ENCODE data around the gene RPL11.

Gene RPL11

DNA sequence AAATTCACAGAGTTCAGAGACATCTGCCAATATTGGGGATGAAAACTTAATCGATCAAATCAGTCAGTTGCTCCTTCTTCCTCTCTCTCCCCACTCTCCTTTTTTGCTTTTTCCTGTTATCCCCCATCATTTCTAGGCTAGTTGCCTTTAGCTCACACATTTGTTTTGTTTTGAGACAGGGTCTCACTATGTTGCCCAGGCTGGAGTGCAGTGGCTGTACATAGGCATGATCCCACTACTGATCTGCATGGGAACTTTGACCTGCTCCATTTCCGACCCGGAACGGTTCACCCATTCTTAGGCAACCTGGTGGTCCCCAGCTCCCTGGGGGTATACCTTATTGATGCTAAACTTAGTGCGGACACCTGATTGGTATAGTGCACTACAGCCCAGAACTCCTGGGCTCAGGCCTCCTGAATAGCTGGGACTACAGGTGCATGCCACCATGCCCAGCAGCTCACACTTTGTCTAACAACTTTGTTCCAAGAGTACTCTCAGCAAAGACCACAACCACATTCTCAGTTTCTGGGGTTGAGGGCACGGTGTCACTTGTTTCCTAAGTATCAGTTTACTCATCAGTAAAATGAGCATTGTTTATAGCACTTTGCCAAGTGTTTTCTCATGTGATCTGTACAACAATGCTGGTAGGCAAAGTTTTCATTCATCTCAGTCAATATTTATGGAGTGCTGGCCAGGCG, 45.0 kb downstream of the RPL11 start:
- DNase-seq, result peak; percentile 70

DNA sequence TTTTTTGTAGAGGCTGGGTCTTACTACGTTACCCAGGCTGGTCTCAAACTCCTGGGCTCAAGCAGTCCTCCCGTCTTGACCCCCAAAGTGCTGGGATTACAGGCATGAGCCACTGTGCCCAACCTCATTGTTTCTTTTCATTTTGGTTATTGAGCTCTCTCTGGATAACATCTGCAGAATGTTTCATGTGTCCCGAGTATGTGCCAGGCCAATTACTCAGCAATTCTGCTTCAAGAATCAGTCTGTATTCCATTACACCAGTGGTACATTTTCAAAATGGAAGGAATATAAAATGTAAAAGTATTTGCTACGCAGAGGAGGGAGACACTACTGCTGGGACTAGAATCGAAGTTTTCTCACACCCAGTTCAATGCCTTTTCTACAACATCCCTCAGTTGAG, 50.0 kb downstream of the RPL11 start:
- no peak for DNase-seq

DNA sequence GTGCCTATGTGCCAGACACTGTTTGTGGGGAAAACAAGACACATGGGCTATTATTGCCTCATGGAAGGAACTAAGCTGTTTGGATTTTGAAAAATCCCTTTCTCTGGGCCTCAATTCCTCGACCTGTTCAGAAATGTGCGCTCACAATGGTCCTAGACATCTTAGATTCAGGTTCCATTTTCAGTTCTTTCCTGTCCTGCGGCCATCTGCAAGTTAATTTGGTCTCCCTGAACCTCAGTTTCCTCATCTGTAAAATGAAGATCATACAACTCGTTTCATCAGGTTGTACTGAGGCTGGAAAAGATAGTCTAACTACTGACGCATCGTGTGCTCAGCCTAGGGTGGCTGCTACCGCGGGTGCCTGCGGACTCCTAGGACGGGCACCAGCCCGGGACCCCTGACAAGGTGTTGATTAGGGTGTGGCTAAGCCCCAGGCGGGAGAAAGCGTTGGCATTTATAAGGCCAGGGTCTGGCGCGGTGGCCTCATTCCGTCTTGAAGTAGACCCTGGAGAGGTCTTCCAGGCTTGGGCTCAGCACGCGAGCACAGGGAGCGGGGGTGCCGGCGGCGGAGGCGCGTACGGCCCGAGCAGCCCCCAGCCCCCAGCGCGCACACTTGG, 51.2 kb downstream of the RPL11 start:
- no peak for DNase-seq

DNA sequence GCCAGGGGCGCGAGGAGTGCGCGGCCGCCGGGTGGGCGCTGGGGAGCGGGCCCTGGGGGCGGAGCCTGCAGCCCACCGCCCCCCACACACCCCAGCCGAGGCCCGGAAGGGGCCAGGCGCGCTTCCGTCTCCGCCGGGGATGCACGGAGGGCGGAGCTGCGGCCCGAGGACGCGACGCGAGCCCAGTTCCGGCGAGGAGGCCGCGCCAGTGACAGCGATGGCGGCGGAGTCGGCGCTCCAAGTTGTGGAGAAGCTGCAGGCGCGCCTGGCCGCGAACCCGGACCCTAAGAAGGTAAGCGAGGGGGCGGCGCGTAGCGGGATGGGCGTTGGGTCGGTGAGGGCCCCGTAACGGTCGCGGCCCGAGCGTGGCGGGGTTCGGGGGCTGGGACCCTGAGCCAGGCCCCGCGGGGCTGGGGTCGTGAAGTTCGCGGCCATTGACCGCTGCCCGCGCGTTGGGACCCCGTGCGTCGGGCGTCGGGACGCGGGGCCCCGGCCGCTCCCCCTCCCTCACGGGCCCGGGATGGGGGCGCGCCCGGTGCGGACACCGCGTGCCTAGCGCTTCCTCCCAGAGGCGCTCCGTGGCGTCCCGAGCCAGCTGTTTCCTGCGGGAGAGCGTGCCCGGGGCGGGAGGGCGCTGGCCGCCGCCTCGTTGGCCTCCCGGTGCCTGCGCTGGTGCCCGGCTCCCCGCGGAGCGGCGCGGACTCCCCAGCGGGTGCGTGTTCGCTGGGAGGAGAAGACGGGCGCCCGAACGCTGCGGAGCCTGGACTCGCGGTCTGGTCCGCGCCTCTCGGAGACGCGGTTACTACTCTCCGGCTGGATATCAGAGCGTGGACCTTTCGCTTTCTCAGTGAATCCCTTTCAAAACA, 51.9 kb downstream of the RPL11 start, which contains the start of gene ELOA:
Gene ELOA (plus strand): TSS at position 185 of the 866 bp plus-strand sequence. CDS start 33 bp downstream, at position 218.
- peak; percentile 86 for DNase-seq

DNA sequence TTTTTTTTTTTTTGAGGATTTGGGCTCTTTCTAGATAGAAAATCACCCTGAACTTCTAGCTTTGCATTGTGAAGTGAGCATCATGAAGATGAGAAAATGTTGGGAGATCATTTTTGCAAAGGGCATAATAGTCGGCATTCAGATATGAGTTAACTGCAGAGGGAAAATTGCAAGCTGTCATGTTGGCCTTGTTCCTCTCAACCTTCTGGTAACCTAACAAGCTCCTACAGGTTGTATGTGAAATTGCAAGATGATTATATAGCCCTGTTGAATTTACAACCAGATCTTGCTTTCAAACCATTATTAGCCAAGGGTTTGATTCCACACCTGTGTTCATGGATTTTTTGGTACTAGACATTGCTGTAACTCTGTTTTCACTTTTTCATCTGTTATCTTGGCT, 53.9 kb downstream of the RPL11 start:
- peak; percentile 55 for DNase-seq

All from activated CD4-positive, alpha-beta T cell treated with anti-CD3 and anti-CD28 coated beads, Interleukin-10, Interleukin-2, amounts not matched to agents 100 ng/mL and 50 ng/mL, durations not matched to agents 16 hours and 8 hours (primary cell).